DMS153 (cell line): Measurements from ENCODE around the gene SPATA33.

Source experiments
- DNase-seq: peaks from one replicate; lab custom pipeline; 2025; lab: John Stamatoyannopoulos, UW

The SPATA33 gene

DNA sequence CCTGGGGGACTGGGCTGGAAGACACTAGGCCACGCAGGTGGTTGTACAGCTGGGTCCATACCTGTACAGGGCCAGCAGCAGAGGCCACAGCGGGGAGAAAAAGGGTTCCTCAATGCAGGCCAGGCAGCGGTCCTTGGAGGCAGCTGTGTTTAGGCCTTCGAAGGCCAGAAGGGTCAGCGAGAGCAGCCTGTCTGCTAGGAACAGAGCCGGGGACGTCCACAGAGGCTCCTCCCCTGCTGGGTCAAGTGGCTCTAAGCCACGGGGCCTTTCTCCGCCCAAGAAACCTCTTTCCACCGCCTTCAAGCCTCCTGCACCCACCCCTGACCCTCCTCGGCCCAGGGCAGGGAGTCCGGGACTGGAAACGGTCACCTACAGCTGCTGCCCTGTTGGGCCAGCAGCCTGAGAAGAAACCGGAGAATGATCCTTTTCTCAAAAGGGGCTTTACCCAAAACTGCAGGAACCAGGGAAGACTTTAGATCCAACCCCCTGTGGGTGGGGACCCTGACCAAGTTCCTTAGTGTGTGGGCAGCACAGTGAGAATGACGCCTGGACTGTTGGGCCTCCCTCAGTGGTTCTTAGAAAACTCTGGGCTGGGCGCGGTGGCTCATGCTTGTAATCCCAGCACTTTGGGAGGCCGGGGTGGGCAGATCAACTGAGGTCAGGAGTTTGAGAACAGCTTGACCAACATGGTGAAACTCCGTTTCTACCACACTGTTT lies 52.2 kb downstream of the SPATA33 start:
- DNase-seq = no peak

DNA sequence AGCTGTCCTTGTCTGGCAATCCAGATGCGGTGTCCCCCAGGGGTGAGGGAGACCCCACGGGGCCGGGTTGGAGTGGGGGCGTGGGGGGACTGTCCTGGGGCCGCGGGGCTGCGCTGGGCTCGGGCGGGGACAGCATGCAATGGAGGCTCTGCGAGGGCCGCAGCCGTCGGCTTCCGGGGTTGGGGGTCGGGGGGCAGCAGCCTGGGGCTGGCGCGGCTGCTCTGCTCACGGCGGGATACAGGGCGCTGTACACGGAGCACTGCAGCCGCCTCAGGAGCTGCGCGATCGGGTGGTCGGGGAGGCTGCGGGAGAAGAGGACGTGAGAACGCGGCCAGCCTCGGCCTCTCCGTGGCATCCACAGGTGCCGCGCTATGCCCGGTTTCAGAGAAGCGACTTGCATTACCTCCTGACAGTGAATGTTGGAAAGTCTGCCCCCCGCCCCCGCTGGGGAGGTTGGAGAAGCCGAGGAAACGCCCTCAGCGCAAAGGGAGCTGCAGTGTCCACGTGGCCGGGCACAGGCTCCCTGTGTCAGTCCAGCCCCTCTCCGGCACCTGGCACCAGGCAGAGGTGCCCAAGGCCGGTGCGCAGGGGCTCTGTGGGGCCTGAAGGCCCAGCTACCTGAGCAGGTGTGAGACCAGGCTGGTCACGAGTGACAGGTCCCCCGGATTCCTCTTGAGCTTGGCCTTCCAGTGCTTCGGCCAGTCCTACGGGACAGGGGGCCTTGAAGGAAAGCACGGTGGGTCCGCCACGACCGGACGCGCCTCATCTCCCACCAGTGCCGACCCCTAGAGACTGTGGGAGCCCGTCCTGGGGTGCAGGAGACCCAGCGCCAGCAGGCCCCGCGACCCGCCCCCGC lies 53.3 kb downstream of the SPATA33 start:
- DNase-seq = no peak

DNA sequence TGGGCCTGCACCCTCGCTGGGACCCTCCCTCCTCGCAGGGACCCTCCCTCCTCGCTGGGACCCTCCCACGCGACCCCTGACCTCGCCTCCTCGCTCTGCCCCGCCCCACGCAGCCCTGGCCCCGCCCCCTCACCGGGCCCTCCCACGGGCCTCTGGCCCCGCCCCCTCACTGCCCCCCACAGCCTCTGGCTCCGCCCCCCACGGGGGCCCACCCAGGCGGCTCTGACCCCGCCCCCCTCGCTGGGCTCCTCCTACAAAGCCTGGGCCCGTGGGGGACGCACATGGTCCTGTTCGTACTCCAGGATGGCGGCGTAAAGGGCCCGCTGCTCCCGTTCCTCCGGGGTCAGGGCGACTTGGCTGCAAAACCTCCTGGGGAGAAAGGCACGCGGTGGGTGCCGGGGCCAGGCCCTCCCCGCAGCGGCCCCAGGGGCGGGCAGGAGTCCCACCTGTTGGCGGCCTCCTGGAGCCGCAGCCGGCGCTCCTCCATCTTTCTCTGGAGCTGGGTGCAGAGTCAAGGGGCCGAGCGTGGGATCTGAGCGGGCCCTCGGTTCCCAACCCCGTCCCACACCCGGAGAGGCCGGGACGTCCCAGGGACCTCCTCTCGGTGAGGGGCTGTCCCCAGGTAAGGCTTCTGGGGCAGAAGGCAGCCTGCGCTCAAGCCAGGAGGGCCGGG lies 54.1 kb downstream of the SPATA33 start:
- no peak for DNase-seq

DNA sequence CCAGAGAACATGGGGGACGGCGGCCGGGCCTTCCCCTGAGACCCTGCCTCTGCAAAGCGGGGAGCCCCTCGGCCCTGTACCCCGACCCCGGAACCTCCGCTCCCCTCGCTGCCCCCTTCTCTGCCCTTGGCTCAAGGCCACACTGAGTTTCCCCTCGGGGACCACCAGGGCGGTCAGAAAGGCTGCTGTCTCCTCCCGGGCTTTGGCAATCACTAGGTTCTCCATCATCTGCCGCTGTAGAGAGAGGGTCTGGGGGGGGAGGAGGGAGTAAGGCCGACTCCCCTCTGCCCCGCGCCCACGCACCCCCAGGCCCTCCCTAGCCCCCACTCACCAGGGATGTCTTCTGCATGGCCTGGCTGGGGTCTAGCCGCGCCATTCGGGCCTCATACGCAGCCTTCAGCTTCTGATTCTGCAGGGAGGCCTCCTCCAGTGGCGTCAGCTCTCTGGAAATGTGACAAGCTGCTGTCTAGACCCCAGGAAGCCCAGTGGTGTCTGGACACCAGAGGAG lies 54.7 kb downstream of the SPATA33 start:
- DNase-seq = no peak

DNA sequence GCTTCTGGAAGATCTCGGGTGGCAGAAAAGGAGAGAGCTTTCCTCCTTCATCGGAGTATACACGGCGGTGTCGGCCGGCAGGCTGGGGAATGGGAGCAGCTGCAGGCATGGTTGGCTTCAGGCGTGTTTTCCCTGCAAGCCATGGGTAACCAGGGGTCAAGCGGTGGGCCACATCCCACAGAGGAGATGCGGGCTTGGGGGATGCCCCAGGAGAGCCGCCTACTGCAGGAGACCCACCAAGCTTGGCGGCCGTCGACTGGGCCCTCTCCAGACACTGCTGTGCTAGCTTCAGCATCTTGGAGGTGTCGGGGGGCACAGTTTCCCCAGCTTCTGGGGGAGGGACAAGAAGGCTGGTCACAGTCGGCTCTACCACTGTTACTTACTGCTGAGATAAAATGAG lies 58.9 kb downstream of the SPATA33 start:
- DNase-seq = no peak

DNA sequence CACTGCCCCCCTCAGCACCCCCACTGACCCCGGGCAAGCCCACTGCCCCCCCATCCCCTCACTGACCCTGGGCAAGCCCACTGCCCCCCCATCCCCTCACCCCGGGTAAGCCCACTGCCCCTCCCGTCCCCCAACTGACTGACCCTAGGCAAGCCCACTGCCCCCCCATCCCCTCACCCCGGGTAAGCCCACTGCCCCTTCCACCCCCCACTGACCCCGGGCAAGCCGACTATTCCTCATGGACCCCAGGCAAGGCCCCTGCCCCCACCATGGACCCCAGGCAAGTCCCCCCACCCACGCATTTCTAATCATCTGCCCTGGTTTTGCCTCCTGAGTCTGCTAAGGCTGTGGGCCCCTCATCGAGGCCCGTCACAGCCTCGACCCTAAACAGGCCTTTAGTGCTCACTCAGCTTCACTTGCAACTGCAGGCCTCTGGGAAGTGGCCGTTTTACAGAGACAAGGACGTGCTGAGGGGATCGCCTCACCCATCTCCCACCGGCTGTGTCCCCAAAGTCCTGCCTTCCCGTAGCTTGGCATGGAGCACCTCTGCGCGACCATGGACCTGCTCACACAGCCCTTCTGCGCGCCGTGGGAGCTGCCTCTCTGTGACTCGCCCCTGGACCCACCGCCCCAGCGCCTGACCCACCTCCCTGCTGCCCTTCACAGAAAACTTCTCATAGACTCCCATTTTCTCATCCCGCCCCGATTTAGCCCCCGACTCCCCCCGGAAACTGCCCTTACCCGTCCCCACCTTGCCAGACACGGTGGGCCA lies 59.5 kb downstream of the SPATA33 start:
- DNase-seq = no peak

DNA sequence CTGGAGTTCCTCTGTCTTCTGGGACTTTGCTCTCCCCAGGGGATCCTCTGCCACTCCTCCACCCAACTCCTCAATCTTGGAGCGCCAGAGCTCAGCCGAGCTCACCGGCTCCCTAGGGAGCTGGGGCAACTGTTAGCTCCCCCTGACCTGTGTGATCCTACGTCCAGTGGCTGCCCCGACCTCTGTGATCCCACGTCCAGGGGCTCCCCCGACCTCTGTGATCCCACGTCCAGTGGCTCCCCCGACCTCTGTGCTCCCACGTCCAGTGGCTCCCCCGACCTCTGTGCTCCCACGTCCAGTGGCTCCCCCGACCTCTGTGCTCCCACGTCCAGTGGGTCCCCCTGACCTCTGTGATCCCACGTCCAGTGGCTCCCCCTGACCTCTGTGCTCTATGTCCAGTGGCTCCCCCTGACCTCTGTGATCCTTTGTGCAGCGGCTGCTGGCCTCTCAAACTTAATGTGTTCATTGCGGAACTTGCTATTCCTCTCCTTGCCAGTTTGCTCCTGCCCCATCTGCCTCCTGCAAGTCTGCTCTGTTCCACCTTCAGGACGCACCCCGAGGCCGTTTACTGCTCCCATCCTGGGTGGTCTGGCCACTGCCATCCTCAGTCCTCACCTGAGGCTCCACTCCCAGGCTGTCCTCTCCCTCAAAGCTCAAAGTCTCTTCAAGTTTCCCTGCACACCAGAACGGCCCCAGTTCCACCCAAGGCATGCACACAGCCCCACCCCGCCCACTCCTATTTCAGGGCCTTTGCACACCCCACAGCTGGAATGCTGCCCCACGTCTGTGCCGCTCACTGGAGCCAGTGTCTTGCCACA lies 60.3 kb downstream of the SPATA33 start:
- DNase-seq = no peak
